DOHH2 (cell line): Measurements from ENCODE around the gene SPOCK1.

ENCODE experiments used
- EZH2phosphoT487 ChIP-seq: fragments of 200-600 bp; sonication (generic); IDR thresholded peaks from 2 replicates; pipeline ENCODE4 v1.6.1; 2017; ENCODE audit warnings: borderline replicate concordance, mild to moderate bottlenecking, antibody characterized with exemption, low read length, moderate library complexity, mixed read lengths
- TF ChIP-seq, protein P1 (sequence below): fragments of 200-600 bp; sonication (generic); IDR thresholded peaks from one replicate; pipeline ENCODE4 v1.5.1; 2014; ENCODE audit warnings: antibody characterized with exemption, mild to moderate bottlenecking, low read depth, low read length; ENCODE audit not compliant: poor library complexity, severe bottlenecking

- TF ChIP-seq, protein P1, sequence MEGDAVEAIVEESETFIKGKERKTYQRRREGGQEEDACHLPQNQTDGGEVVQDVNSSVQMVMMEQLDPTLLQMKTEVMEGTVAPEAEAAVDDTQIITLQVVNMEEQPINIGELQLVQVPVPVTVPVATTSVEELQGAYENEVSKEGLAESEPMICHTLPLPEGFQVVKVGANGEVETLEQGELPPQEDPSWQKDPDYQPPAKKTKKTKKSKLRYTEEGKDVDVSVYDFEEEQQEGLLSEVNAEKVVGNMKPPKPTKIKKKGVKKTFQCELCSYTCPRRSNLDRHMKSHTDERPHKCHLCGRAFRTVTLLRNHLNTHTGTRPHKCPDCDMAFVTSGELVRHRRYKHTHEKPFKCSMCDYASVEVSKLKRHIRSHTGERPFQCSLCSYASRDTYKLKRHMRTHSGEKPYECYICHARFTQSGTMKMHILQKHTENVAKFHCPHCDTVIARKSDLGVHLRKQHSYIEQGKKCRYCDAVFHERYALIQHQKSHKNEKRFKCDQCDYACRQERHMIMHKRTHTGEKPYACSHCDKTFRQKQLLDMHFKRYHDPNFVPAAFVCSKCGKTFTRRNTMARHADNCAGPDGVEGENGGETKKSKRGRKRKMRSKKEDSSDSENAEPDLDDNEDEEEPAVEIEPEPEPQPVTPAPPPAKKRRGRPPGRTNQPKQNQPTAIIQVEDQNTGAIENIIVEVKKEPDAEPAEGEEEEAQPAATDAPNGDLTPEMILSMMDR, result no peak
- no peak for TF ChIP-seq EZH2phosphoT487
Measured at GRCh38 chr5:137215261-137215660, 283.9 kb downstream of the SPOCK1 start.
